Thymus (tissue), 11 donors: ENCODE measurements around the gene SHANK1. TPM values are rescaled to one million over a fixed set of nuclear protein-coding genes. Genes with fewer than 3 reads are reported as not detected.

Experiments
- DNase-seq, 9 donors: peaks; one replicate each; pipeline ENCODE4 v3.0.0-alpha.2; 2013; ENCODE audit warnings: low spot score in 9 of 9, low read depth in 6 of 9, missing footprints in 1 of 9
- H3K27ac ChIP-seq, 2 donors: one replicate each; pipeline ENCODE4 v1.5.1; 2013; ENCODE audit warnings: control low read depth in 1 of 2, low read depth in 1 of 2, low read length in 1 of 2, mild to moderate bottlenecking in 1 of 2, moderate library complexity in 1 of 2
- H3K27me3 ChIP-seq, 2 donors: one replicate each; pipeline ENCODE4 v1.5.1; 2013; ENCODE audit warnings: low read length in 1 of 2; ENCODE audit not compliant: control insufficient read depth in 2 of 2, insufficient read depth in 1 of 2
- H3K36me3 ChIP-seq, 2 donors: one replicate each; pipeline ENCODE4 v1.5.1; 2013; ENCODE audit warnings: low read length in 1 of 2, mild to moderate bottlenecking in 1 of 2, moderate library complexity in 1 of 2; ENCODE audit not compliant: control insufficient read depth in 2 of 2, insufficient read depth in 2 of 2
- H3K4me1 ChIP-seq, 2 donors: one replicate each; pipeline ENCODE4 v1.5.1; 2013; ENCODE audit warnings: low read length in 2 of 2; ENCODE audit not compliant: control insufficient read depth in 2 of 2, insufficient read depth in 2 of 2
- H3K4me3 ChIP-seq, 2 donors: one replicate each; pipeline ENCODE4 v1.5.1; 2013; ENCODE audit warnings: low read length in 2 of 2, control low read depth in 1 of 2, mild to moderate bottlenecking in 1 of 2
- H3K9me3 ChIP-seq, 2 donors: one replicate each; pipeline ENCODE4 v1.5.1; 2013; ENCODE audit warnings: low read length in 1 of 2, mild to moderate bottlenecking in 1 of 2; ENCODE audit not compliant: control insufficient read depth in 2 of 2, insufficient read depth in 1 of 2
- WGBS: extraction: QIAGEN DNeasy Blood & Tissue Kit; methylation state at CpG from one replicate; pipeline ENCODE4 v1.1.7; 2013; 5-methylcytosine and 5-hydroxymethylcytosine counted together
- polyA plus RNA-seq: library from polyadenylated mRNA; stranded (reverse); fragments of 200-250 nt; gene quantifications from one replicate; pipeline ENCODE4 v1.2.3, GENCODE V29; 2013
- total RNA-seq: library from RNA; stranded (reverse); fragments of 120-200 nt; gene quantifications from one replicate; pipeline ENCODE4 v1.2.4, GENCODE V29; 2013
- donor health status: healthy.

Gene SHANK1
- total and polyA plus RNA-seq, 2 donors: 0.39 to 1.8 TPM

GRCh38 chr19:50652722-50653121 is 66.9 kb downstream of the SHANK1 start:
- no peaks in the 10 kb centered on the region for H3K9me3 ChIP-seq
- peaks cover 3 to 8% of the 10 kb centered on the region in 2 donors for H3K27me3 ChIP-seq
- 92% methylated on average over 6 of the region's 6 CpGs for WGBS
- no peaks in the 10 kb centered on the region for H3K36me3 ChIP-seq
- no peak for DNase-seq
- H3K4me1 ChIP-seq: no peaks in the 10 kb centered on the region
- H3K4me3 ChIP-seq: no peak overlapping the region
- H3K27ac ChIP-seq: no peak overlapping the region

- Histone ChIP-seq H3K4me3 (no peak overlapping the region), H3K36me3 (no peaks in the 10 kb centered on the region), H3K27me3 (peaks cover 0 to 7% of the 10 kb centered on the region in 2 donors), H3K4me1 (no peaks in the 10 kb centered on the region), H3K27ac (no peak overlapping the region), H3K9me3 (no peaks in the 10 kb centered on the region)
- WGBS: 95% methylated on average over 2 of the region's 2 CpGs
- no peak for DNase-seq
Measured at GRCh38 chr19:50651174-50651573, 68.4 kb downstream of the SHANK1 start.

- peaks cover 0 to 2% of the 10 kb centered on the region in 2 donors for H3K27me3 ChIP-seq
- no peak within 1 kb of the TSS for H3K4me3 ChIP-seq
- no peak within 1 kb of the TSS for H3K27ac ChIP-seq
- no peaks in the 10 kb centered on the region for H3K9me3 ChIP-seq
- H3K4me1 ChIP-seq: no peaks in the 10 kb centered on the region
- DNase-seq: no peak
- no peaks in the 10 kb centered on the region for H3K36me3 ChIP-seq
- WGBS: 44% methylated on average over 7 of the region's 7 CpGs
Measured at GRCh38 chr19:50649433-50650391, 69.9 kb downstream of the SHANK1 start, which contains the start of gene C19orf81. Gene C19orf81, plus strand, starts transcription at chr19:50649445. Its CDS starts 0 bp downstream, at chr19:50649445.

GRCh38 chr19:50648659-50649058 is 70.9 kb downstream of the SHANK1 start:
- H3K4me1 ChIP-seq: no peaks in the 10 kb centered on the region
- no peak overlapping the region for H3K27ac ChIP-seq
- H3K27me3 ChIP-seq: no peaks in the 10 kb centered on the region
- 62% methylated on average over 5 of the region's 5 CpGs for WGBS
- no peak overlapping the region for H3K4me3 ChIP-seq
- H3K36me3 ChIP-seq: no peaks in the 10 kb centered on the region
- DNase-seq: no peak
- H3K9me3 ChIP-seq: no peaks in the 10 kb centered on the region

GRCh38 chr19:50647879-50648615 is 71.6 kb downstream of the SHANK1 start:
- Histone ChIP-seq H3K27me3 (no peaks in the 10 kb centered on the region), H3K27ac (no peak overlapping the region)
- WGBS: 80% methylated on average over 10 of the region's 10 CpGs

GRCh38 chr19:50646074-50646807 is 73.4 kb downstream of the SHANK1 start:
- Histone ChIP-seq H3K27me3 (peaks cover 0 to 2% of the 10 kb centered on the region in 2 donors), H3K9me3 (no peaks in the 10 kb centered on the region)
- no peak for DNase-seq

More at GRCh38 chr19:50647879-50648615, 71.6 kb downstream of the SHANK1 start:
- Histone ChIP-seq H3K36me3 (no peaks in the 10 kb centered on the region), H3K9me3 (no peaks in the 10 kb centered on the region), H3K4me1 (no peaks in the 10 kb centered on the region), H3K4me3 (no peak overlapping the region)
- DNase-seq: no peak

GRCh38 chr19:50645107-50645506 is 74.5 kb downstream of the SHANK1 start:
- H3K27ac ChIP-seq: no peak overlapping the region
- H3K4me3 ChIP-seq: no peak overlapping the region
- H3K4me1 ChIP-seq: no peaks in the 10 kb centered on the region
- H3K36me3 ChIP-seq: no peaks in the 10 kb centered on the region
- no peaks in the 10 kb centered on the region for H3K9me3 ChIP-seq
- no peak for DNase-seq
- peaks cover 1 to 11% of the 10 kb centered on the region in 2 donors for H3K27me3 ChIP-seq
- WGBS: 84% methylated on average over 6 of the region's 6 CpGs

More at GRCh38 chr19:50646074-50646807, 73.4 kb downstream of the SHANK1 start:
- Histone ChIP-seq H3K36me3 (no peaks in the 10 kb centered on the region), H3K4me1 (no peaks in the 10 kb centered on the region), H3K4me3 (no peak overlapping the region), H3K27ac (no peak overlapping the region)
- 71% methylated on average over 6 of the region's 6 CpGs for WGBS

- Histone ChIP-seq H3K4me3 (no peak overlapping the region), H3K36me3 (no peaks in the 10 kb centered on the region), H3K27me3 (peaks cover 8 to 18% of the 10 kb centered on the region in 2 donors), H3K4me1 (peaks cover 0 to 1% of the 10 kb centered on the region in 2 donors), H3K27ac (no peak overlapping the region), H3K9me3 (no peaks in the 10 kb centered on the region)
- 47% methylated on average over 1 of the region's 1 CpG for WGBS
- DNase-seq: no peak
Measured at GRCh38 chr19:50644315-50644915, 75.2 kb downstream of the SHANK1 start.
